ENCODE measurements around the gene GATB.
A peak's percentile ranks its signal among the peaks of the same experiment; 100 is the strongest.

Gene GATB, protein sequence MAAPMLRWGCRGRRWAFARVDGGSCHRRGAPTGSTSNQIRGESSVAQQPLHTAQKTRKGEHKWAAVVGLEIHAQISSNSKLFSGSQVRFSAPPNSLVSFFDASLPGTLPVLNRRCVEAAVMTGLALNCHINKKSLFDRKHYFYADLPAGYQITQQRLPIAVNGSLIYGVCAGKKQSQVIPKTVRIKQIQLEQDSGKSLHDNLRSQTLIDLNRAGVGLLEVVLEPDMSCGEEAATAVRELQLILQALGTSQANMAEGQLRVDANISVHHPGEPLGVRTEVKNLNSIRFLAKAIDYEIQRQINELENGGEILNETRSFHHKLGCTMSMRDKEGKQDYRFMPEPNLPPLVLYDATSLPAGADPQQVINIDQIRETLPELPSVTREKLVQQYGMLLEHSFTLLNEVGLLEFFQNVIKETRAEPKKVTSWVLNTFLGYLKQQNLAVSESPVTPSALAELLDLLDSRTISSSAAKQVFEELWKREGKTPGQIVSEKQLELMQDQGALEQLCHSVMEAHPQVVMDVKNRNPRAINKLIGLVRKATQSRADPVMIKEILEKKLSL

GRCh38 chr4:151760712-151761661, at the start of gene GATB:
Gene GATB (minus strand): TSS chr4:151761007. CDS start chr4:151760982, 25 bp downstream.
- peak; percentile 98 to 99 for DNase-seq

DNA sequence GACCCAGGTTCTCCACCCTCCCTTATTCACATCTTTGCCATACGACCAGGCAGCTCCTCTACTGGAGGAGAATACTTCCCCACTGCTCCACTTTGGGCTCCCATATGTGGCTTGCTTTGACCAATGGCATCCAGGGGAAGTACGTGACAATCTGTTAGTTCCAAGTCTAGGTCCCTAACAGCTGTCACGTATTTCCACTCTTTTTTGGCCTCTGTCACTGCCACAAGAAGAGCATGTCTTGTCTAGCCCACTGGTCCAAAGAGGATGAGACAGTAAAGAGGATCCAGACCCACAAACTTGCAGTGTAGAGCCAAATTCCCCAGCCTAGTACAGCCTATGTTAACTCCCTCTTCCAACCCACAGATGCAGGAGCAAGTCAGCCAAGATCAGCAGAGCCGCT, 49.7 kb upstream of the GATB start:
- no peak for DNase-seq

DNA sequence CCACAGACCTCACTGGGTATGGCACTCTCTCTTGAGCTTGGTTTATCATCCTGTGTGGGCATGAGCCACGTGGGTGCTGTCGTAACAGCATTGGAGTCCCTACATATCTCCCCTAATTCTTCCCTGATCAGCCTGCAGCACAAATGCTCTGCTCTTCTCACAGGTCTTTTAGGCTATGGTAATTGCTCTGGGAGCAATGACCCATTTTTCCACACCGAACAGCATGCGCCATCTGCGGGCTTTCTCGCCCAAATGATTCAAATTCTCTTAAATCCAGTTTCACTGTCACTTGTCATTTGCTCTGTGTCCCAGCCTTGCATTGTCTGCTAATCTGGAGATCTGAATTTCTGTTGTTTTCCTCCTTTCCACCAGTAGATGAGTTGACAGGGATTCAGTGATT, 48.9 kb upstream of the GATB start:
- DNase-seq: no peak

DNA sequence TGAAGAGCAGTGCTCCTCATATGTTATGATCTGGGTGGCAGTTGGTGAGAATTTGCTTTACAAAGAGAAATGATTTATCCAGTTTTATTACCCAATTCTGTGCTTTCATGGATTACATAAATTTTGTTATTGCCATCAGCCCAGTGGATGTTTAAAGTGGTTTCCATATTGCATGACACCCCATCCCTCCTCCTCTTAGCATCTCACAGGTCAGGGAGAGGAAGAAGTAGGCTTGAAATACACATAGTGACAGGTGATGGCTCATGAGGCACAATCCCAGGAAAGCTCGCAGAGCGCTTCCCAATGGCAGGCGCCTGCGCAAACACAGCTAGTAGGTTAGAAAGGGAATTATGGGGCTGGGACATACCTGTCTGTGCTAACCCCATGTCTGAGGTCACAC, 47.7 kb upstream of the GATB start:
- DNase-seq: no peak

DNA sequence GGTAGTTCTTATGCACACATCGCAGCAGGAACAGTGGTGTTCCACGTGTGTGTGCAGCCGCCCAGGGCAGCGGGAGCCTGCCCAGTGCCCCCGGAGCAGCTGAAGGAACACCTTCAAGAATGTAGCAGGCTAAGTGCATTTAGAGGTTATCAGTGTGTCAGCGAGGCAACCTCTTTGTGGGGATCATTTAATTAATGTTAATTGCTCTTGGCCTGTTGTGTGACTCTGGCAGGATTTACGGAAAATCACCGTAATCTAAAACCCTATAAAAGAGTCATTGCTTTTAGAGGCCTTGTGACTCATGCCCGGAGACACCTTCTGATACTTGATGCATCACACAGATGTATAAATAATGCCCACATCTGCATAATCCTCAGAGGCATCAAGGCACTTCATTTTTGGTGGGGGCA, 47.3 kb upstream of the GATB start:
- DNase-seq: no peak

- no peak for DNase-seq
Measured at GRCh38 chr4:151807220-151807619, 46.4 kb upstream of the GATB start.

GRCh38 chr4:151806511-151806927, 45.7 kb upstream of the GATB start:
- DNase-seq: no peak

GRCh38 chr4:151804821-151805220, 44.0 kb upstream of the GATB start:
- no peak for DNase-seq

DNA sequence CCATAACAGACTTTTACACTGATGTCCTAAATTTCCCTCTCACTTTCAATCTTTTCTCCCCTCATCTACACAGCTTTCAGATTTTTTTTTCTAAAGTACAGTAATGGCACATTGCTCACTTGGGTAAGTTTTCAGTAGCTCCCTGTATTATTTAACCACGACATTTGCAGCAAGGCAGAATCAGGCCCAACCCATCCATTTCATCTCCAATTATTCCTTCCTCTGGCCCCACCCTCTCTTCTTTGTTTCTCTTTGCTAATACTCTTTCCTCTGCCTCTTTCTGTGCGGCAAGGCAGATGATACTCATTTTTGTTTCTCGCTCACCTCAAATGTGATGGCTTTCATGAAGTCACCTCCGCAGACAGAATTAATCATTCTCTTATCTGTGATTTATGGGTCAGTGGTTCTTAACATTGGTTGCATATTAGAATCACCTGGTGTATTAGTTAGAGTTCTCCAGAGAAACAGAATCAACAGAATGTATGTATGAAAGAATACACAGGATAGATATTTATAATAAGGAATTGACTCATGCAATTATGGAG, 43.4 kb upstream of the GATB start:
- DNase-seq: no peak

- DNase-seq: no peak
Measured at GRCh38 chr4:151803246-151803645, 42.4 kb upstream of the GATB start.

- peak; percentile 50 to 71 for DNase-seq
Measured at GRCh38 chr4:151801547-151802516, 41.0 kb upstream of the GATB start.

GRCh38 chr4:151799417-151800012, 38.7 kb upstream of the GATB start:
- no peak for DNase-seq

GRCh38 chr4:151798678-151799416, 38.0 kb upstream of the GATB start:
- DNase-seq: no peak

DNA sequence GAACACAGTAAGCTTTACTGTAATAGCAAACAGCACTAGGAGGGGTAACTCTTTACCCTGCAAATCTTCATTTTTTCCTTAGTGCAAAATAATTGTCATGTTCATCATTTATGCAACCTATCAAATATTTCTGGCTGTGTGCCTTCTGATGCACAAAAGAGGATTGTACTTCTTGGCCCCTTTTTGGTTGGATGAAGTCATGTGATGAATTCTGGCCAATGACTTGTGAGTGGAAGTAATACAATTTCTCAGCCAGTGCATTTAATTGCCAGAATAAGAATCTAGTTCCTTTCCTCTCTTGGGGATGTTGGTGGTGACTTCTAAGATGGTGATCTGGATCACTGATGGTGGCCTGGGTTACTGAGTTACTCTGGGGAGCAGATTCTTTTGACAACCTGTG, 37.0 kb upstream of the GATB start:
- DNase-seq: no peak

DNA sequence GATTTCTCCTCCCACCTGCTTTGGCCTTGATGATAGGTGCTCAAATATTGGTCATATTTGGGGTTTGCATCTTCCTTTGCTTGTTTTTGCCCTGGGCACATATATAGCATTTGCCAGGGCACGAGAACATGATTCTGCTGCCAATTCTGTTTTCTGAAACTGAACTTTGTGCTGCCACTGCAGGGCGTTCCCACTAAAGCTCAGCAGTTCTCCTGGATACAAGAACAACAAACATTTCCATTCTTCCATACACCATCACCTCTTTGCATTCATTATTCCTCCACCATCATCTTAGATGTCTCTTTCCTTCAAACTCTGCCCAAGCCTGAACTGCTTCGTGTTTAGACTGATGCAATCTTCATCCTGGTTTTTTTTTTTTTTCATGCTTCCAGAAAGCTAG, 36.3 kb upstream of the GATB start:
- DNase-seq: no peak

DNA sequence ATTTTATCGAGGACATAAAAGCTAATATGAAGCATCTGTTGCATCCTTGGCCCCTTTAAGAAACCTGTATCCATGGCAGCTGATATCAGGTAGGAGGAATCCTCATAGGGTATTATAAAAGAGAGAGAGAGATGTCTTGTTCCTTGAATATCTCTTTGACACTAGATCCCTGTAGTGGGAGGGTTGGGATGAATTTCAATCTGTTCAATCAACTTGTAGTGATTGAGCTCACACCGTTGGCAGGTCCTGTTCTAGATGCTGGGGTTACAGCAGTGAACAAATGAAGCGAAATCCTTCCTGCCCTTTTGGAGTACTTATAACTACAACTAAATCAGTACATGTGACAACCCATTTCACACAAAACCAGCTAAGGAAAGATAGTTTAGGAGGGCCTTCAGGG, 35.3 kb upstream of the GATB start:
- no peak for DNase-seq

DNA sequence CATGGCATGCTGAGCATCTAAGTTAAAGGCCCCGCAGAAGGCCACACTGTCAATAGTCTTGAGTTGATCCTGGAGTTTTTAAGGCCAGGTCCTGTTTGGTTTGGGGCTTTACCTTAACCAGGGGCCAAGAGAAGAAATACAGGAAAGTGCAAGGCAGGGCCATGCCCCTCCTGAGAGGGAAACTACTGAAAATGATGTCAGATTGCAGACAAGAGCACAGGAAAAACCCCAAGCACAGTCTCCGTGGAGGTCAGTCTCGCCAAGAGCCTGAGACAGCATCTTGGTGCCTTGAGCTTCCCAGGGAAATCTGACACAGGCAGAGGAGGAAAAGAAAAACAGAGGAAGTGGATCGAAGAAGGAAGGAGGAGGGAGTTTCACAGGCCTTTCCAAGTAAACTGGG, 32.2 kb upstream of the GATB start:
- no peak for DNase-seq

DNA sequence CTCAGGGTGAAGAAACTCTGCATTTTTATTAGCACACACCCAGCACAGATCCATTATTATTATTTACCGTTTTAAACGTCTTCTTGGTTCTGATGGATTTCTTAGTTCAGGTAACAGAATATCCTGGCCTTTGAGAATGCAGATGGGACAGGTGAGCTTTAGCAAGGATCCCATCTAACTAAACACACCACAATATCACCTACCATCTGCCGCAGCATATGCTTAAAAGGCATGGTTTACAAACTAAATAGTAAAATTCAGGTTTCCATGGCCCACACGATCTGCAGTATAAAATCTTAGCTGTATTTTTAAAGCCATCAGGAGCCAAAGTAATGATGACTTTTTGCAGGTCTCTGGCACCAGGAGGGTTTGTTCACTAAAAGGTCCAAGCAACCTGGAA, 31.7 kb upstream of the GATB start:
- no peak for DNase-seq

DNA sequence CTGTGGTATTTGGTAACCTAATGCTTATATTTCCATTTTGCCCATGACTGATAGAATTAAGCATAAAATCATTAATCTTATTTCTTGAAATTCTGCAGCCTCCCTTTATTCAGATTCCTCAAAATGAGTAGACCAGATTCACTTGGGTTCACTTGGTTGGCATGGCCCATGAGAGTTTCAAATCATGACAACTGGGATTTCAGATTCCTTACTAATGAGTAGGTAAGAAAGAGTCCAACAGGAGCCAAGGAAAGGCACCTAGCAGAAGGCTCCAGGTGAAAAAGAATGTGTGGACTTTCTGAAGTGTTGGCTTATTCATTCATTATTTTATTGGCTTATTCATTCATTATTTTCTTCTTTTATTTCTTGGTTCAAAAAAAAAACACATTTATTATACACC, 27.2 kb upstream of the GATB start:
- no peak for DNase-seq

DNA sequence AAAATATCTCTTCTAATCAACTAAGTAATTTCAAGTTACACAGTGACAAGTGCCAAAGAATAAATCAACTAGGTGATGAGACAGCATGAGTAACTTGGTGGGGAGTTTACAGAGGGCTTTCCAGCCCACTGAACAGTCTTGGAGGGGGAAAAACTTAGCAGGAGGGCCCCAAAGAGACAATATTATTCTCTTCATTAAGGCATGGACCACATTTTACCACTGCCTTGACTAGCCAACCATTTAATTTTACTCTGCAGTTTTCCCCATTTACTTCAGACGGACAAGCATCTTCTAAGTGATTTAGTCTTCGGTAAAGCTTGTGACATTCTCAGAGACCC, 25.3 kb upstream of the GATB start:
- no peak for DNase-seq

All from Kasumi-1 (cell line).